Measurements from ENCODE around the gene PIGQ. TPM values are rescaled to one million over a fixed set of nuclear protein-coding genes. Genes with fewer than 3 reads are reported as not detected.

Gene PIGQ
- total and polyA plus RNA-seq, 2 experiments from 2014 or later: 30.2 to 62.3 TPM

- TF ChIP-seq STAT1 (IDR thresholded peaks at IDR 0.05; ENCODE audit: unreplicated experiment) (no peak), NANOG (IDR thresholded peaks at IDR 0.05; ENCODE audit: borderline replicate concordance) (no peak), ETS1 (IDR thresholded peaks at IDR 0.05) (no peak), POLR2AphosphoS5 (IDR thresholded peaks at IDR 0.05; ENCODE audit: low read depth) (no peak), EZH2phosphoT487 (IDR thresholded peaks at IDR 0.05; ENCODE audit: unreplicated experiment) (no peak), JUNB (IDR thresholded peaks at IDR 0.05; ENCODE audit: unreplicated experiment) (no peak)
- Mint-ChIP-seq H3K36me3 (ENCODE audit: low read depth) (peaks cover 3% of the 10 kb centered on the region; the same call in 1 of the 3 replicates), H3K4me3 (peak overlapping the region; percentile 87), H3K27ac (peak overlapping the region; percentile 98), H3K9me3 (no peaks in the 10 kb centered on the region; the same call in 1 of the 3 replicates), H3K4me1 (peaks cover 16% of the 10 kb centered on the region), H3K27me3 (ENCODE audit: insufficient read depth, low read depth, poor library complexity) (peaks cover 31% of the 10 kb centered on the region)
- ATAC-seq (peak; percentile 20), DNase-seq (ENCODE audit: low spot score) (peak; percentile 78)
- Histone ChIP-seq H3K4me2 (peak overlapping the region; percentile 84), H3K4me3 (peak overlapping the region; percentile 98), H3K27me3 (ENCODE audit: insufficient read depth) (peaks cover 30% of the 10 kb centered on the region), H3K27ac (ENCODE audit: low read depth) (0 out of 2 replicates have a peak overlapping the region, but pooled peaks have one; percentile 99), H3K36me3 (ENCODE audit: insufficient read depth) (no peaks in the 10 kb centered on the region), H4K20me1 (replicated peaks; ENCODE audit: insufficient read depth) (peaks cover 23% of the 10 kb centered on the region), H3K9me2 (ENCODE audit: insufficient read depth) (no peaks in the 10 kb centered on the region), H3F3A (replicated peaks; ENCODE audit: low read depth) (peaks cover 8% of the 10 kb centered on the region; the same call in 1 of the 2 replicates), H3K4me1 (ENCODE audit: insufficient read depth) (peaks cover 5% of the 10 kb centered on the region; the same call in 1 of the 2 replicates), H2AFZ (no peak overlapping the region), H3K79me2 (replicated peaks; ENCODE audit: insufficient read depth) (peaks cover 26% of the 10 kb centered on the region)
Measured at GRCh38 chr16:588639-588888, 18.8 kb downstream of the PIGQ start.

- Histone ChIP-seq H3K4me2 (peak overlapping the region; percentile 84), H2AFZ (peak overlapping the region; percentile 91), H3K36me3 (ENCODE audit: insufficient read depth) (no peaks in the 10 kb centered on the region), H3K79me2 (replicated peaks; ENCODE audit: insufficient read depth) (peaks cover 26% of the 10 kb centered on the region), H3K9me2 (ENCODE audit: insufficient read depth) (no peaks in the 10 kb centered on the region), H3K27me3 (ENCODE audit: insufficient read depth) (peaks cover 30% of the 10 kb centered on the region), H3K27ac (ENCODE audit: low read depth) (peak overlapping the region; percentile 99), H3K4me1 (ENCODE audit: insufficient read depth) (0 out of 2 replicates have a peak, but pooled peaks cover under 1% of the 10 kb centered on the region), H3F3A (replicated peaks; ENCODE audit: low read depth) (peaks cover 8% of the 10 kb centered on the region; the same call in 1 of the 2 replicates), H4K20me1 (replicated peaks; ENCODE audit: insufficient read depth) (peaks cover 24% of the 10 kb centered on the region), H3K4me3 (peak overlapping the region; percentile 98)
- Mint-ChIP-seq H3K27me3 (ENCODE audit: insufficient read depth, low read depth, poor library complexity) (peaks cover 32% of the 10 kb centered on the region), H3K27ac (peak overlapping the region; percentile 99), H3K9me3 (no peaks in the 10 kb centered on the region; the same call in 1 of the 3 replicates), H3K4me1 (peaks cover 16% of the 10 kb centered on the region), H3K36me3 (ENCODE audit: low read depth) (peaks cover 3% of the 10 kb centered on the region; the same call in 1 of the 3 replicates), H3K4me3 (peak overlapping the region; percentile 87)
- peak; percentile 96 for DNase-seq (ENCODE audit: low spot score)
- ATAC-seq: peak; percentile 75
- no peak for TF ChIP-seq ZNF331 (CRISPR knock-in tag; IDR thresholded peaks at IDR 0.05; ENCODE audit: low read depth)
- TF ChIP-seq ETS1 (IDR thresholded peaks at IDR 0.05): no peak; the same call in 1 of the 2 replicates
- TF ChIP-seq ZNF462 (CRISPR knock-in tag; IDR thresholded peaks at IDR 0.05): no peak
- TF ChIP-seq EZH2phosphoT487 (IDR thresholded peaks at IDR 0.05; ENCODE audit: unreplicated experiment): no peak
- TF ChIP-seq JUNB (IDR thresholded peaks at IDR 0.05; ENCODE audit: unreplicated experiment): no peak
- no peak; the same call in 1 of the 2 replicates for TF ChIP-seq CREB1 (CRISPR knock-in tag; IDR thresholded peaks at IDR 0.05; ENCODE audit: low read depth)
- TF ChIP-seq POLR2AphosphoS5 (IDR thresholded peaks at IDR 0.05; ENCODE audit: low read depth): peak; percentile 83
- TF ChIP-seq NANOG (IDR thresholded peaks at IDR 0.05; ENCODE audit: borderline replicate concordance): no peak
Measured at GRCh38 chr16:588889-589657, 19.3 kb downstream of the PIGQ start.

Measured in GM23338 (cell line).